Glutamatergic neuron (in vitro differentiated cells): Measurements from ENCODE around the gene C19orf67. TPM values are rescaled to one million over a fixed set of nuclear protein-coding genes. Genes with fewer than 3 reads are reported as not detected.

ENCODE experiments used
- DNase-seq: peaks from one replicate; pipeline ENCODE4 v3.0.0; 2022
- H3K27ac Mint-ChIP-seq: one replicate; pipeline ENCODE4 v1.8.0; 2020; ENCODE audit warnings: mild to moderate bottlenecking, mixed read lengths, inconsistent platforms; ENCODE audit not compliant: unreplicated experiment
- H3K27me3 Mint-ChIP-seq: one replicate; pipeline ENCODE4 v1.8.0; 2020; ENCODE audit warnings: mild to moderate bottlenecking, moderate library complexity, mixed read lengths, inconsistent platforms; ENCODE audit not compliant: unreplicated experiment
- H3K36me3 Mint-ChIP-seq: one replicate; pipeline ENCODE4 v1.8.0; 2020; ENCODE audit warnings: mild to moderate bottlenecking, mixed read lengths, inconsistent platforms; ENCODE audit not compliant: unreplicated experiment
- H3K4me1 Mint-ChIP-seq: one replicate; pipeline ENCODE4 v1.8.0; 2020; ENCODE audit warnings: mild to moderate bottlenecking, low read depth, mixed read lengths, inconsistent platforms; ENCODE audit not compliant: unreplicated experiment
- H3K4me3 Mint-ChIP-seq: one replicate; pipeline ENCODE4 v1.8.0; 2020; ENCODE audit warnings: mild to moderate bottlenecking, mixed read lengths, inconsistent platforms; ENCODE audit not compliant: unreplicated experiment
- H3K9me3 Mint-ChIP-seq: one replicate; pipeline ENCODE4 v1.8.0; 2020; ENCODE audit warnings: mild to moderate bottlenecking, moderate library complexity, mixed read lengths, inconsistent platforms; ENCODE audit not compliant: unreplicated experiment
- CTCF ChIP-seq: fragments of 200-600 bp; sonication (generic); IDR thresholded peaks from one replicate; pipeline ENCODE4 v1.5.0; 2021; ENCODE audit not compliant: partially characterized antibody, unreplicated experiment
- long read RNA-seq: library from polyadenylated mRNA; unstranded; transcript quantifications from one replicate; pipeline ENCODE4 v2.0.0, GENCODE V29; 2020; ENCODE audit not compliant: unreplicated experiment
- total RNA-seq: library from RNA; stranded (reverse); fragmentation: NEBNext Ultra II Directional; extraction: Animal tissue kit (Norgen Biotek cat#: 25700); gene quantifications from one replicate; pipeline ENCODE4 v1.2.1, GENCODE V29; 2021; ENCODE audit not compliant: unreplicated experiment

C19orf67 gene
- 0.71 TPM for total RNA-seq
- long read RNA-seq, result 0 reads

GRCh38 chr19:14085309-14085995 lies at the start of gene C19orf67:
TSS of gene C19orf67 (minus strand) at chr19:14085783. CDS start at chr19:14085627, 156 bp downstream.
- TF ChIP-seq CTCF, result no peak
- no peak for DNase-seq
- Mint-ChIP-seq H3K4me1 (peaks cover 7% of the 10 kb centered on the region), H3K27me3 (peaks cover 7% of the 10 kb centered on the region), H3K36me3 (peaks cover 5% of the 10 kb centered on the region), H3K9me3 (peaks cover 15% of the 10 kb centered on the region), H3K4me3 (no peak within 1 kb of the TSS), H3K27ac (no peak within 1 kb of the TSS)

DNA sequence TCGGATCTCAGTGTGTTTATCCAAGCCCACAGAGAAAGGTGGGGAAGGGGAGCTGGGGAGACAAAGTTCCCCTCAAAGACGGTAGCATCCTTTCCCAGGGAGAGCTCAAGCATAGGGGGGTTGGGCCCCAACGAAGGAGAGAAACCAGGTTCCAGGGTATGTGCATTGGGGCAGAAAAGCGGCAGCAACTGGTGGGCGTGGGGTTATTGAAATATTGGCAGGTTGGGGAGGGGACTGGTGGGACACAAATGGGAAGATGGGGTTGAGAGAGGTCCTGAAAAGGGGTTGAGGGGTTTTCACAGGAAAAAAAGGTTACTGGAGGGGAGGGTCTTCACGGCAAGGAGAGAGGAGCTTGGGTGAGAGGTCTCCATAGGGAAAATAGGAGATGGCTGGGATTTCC lies 49.8 kb upstream of the C19orf67 start:
- no peak overlapping the region for H3K27ac Mint-ChIP-seq

GRCh38 chr19:14127929-14128509 lies 42.4 kb upstream of the C19orf67 start:
- H3K27ac Mint-ChIP-seq, result no peak overlapping the region
- peaks cover 1% of the 10 kb centered on the region for H3K4me1 Mint-ChIP-seq
- H3K4me3 Mint-ChIP-seq, result no peak overlapping the region
- no peaks in the 10 kb centered on the region for H3K36me3 Mint-ChIP-seq
- TF ChIP-seq CTCF, result no peak
- H3K9me3 Mint-ChIP-seq, result no peaks in the 10 kb centered on the region
- no peak for DNase-seq
- no peaks in the 10 kb centered on the region for H3K27me3 Mint-ChIP-seq

More for the DNA sequence above, 49.8 kb upstream of the C19orf67 start:
- no peaks in the 10 kb centered on the region for H3K36me3 Mint-ChIP-seq
- H3K27me3 Mint-ChIP-seq, result peaks cover 6% of the 10 kb centered on the region
- H3K4me1 Mint-ChIP-seq, result peaks cover 6% of the 10 kb centered on the region
- DNase-seq, result no peak
- peaks cover 3% of the 10 kb centered on the region for H3K9me3 Mint-ChIP-seq
- no peak for TF ChIP-seq CTCF
- peak overlapping the region; percentile 80 for H3K4me3 Mint-ChIP-seq

DNA sequence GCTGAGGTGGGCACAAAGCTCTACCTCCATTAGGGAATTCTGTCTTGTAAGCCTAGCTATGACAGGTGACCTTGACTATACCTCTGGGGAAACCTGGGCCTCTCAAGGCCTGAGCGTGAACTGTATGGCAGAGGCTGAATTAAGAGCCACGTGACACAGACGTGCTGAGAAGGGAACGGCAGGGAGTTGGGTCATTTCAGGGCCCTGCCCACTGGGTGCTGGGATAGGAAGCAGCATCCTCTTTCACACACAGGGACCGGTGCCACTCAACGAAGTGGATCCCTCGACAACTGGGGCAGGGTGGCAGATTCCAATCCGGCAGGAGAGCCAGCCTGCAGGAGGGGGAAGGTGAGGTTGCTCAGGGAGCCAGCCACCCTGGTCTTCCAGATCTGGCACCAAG lies 41.6 kb upstream of the C19orf67 start:
- no peaks in the 10 kb centered on the region for H3K36me3 Mint-ChIP-seq
- H3K4me1 Mint-ChIP-seq, result peaks cover 2% of the 10 kb centered on the region
- no peak overlapping the region for H3K27ac Mint-ChIP-seq
- no peak overlapping the region for H3K4me3 Mint-ChIP-seq
- no peak for TF ChIP-seq CTCF
- no peak for DNase-seq
- H3K27me3 Mint-ChIP-seq, result no peaks in the 10 kb centered on the region
- H3K9me3 Mint-ChIP-seq, result no peaks in the 10 kb centered on the region

- H3K9me3 Mint-ChIP-seq, result peaks cover 2% of the 10 kb centered on the region
- DNase-seq, result no peak
- no peaks in the 10 kb centered on the region for H3K36me3 Mint-ChIP-seq
- peaks cover 7% of the 10 kb centered on the region for H3K4me1 Mint-ChIP-seq
- TF ChIP-seq CTCF, result no peak
- H3K4me3 Mint-ChIP-seq, result no peak overlapping the region
- H3K27me3 Mint-ChIP-seq, result peaks cover 8% of the 10 kb centered on the region
- no peak overlapping the region for H3K27ac Mint-ChIP-seq
Observed at GRCh38 chr19:14122924-14123323, 37.3 kb upstream of the C19orf67 start.
